HepG2 (cell line): ENCODE results near the gene CPVL. TPM values are rescaled to one million over a fixed set of nuclear protein-coding genes. Genes with fewer than 3 reads are reported as not detected.

Source experiments
- BCL3 ChIP-seq: sonication (generic); formaldehyde crosslinking; IDR thresholded peaks from 2 replicates; pipeline ENCODE4 v1.5.1; 2020; ENCODE audit warnings: mild to moderate bottlenecking, missing genetic modification reagents, moderate library complexity
- EEA1 ChIP-seq: sonication (generic); formaldehyde crosslinking; IDR thresholded peaks from 2 replicates; pipeline ENCODE4 v1.5.1; 2020; ENCODE audit warnings: mild to moderate bottlenecking, missing genetic modification reagents, borderline replicate concordance
- ESRRA ChIP-seq: sonication (generic); formaldehyde crosslinking; IDR thresholded peaks from 2 replicates; pipeline ENCODE4 v1.5.1; 2020; ENCODE audit warnings: mild to moderate bottlenecking, low read depth, missing genetic modification reagents
- FOXC1 ChIP-seq: sonication (generic); formaldehyde crosslinking; IDR thresholded peaks from 2 replicates; pipeline ENCODE4 v1.8.0; 2022; ENCODE audit warnings: mild to moderate bottlenecking, missing genetic modification reagents, borderline replicate concordance
- KLF6 ChIP-seq: IDR thresholded peaks from 2 replicates; pipeline ENCODE4 v1.8.0; 2016; ENCODE audit warnings: missing biosample characterization, missing genetic modification reagents
- NAIF1 ChIP-seq: sonication (generic); formaldehyde crosslinking; IDR thresholded peaks from 2 replicates; pipeline ENCODE4 v1.5.0; 2020; ENCODE audit warnings: mild to moderate bottlenecking, missing genetic modification reagents, borderline replicate concordance
- NFE2L1 ChIP-seq: sonication (generic); formaldehyde crosslinking; IDR thresholded peaks from 2 replicates; pipeline ENCODE4 v1.4.0; 2020; ENCODE audit warnings: missing genetic modification reagents, mild to moderate bottlenecking, borderline replicate concordance
- NR2F2 ChIP-seq: IDR thresholded peaks from 2 replicates; pipeline ENCODE4 v1.6.1; 2012; ENCODE audit warnings: low read depth, inconsistent platforms, borderline replicate concordance
- PAF1 ChIP-seq: IDR thresholded peaks from 2 replicates; pipeline ENCODE4 v1.6.1; 2016; ENCODE audit warnings: missing genetic modification reagents, missing compliant biosample characterization
- PRDM15 ChIP-seq: sonication (generic); formaldehyde crosslinking; IDR thresholded peaks from 2 replicates; pipeline ENCODE4 v1.4.0; 2020; ENCODE audit warnings: missing genetic modification reagents
- RARA ChIP-seq: IDR thresholded peaks from 2 replicates; pipeline ENCODE4 v1.6.1; 2016; ENCODE audit warnings: missing genetic modification reagents, missing compliant biosample characterization
- SRSF9 ChIP-seq: fragments of 200-400 bp; formaldehyde crosslinking; IDR thresholded peaks from 2 replicates; pipeline ENCODE4 v1.6.1; 2018; ENCODE audit warnings: borderline replicate concordance, mild to moderate bottlenecking, low read depth, low read length; ENCODE audit not compliant: insufficient read depth, poor library complexity, severe bottlenecking
- TSC22D2 ChIP-seq: sonication (generic); formaldehyde crosslinking; IDR thresholded peaks from 2 replicates; pipeline ENCODE4 v1.5.1; 2020; ENCODE audit warnings: missing genetic modification reagents, mild to moderate bottlenecking, borderline replicate concordance
- ZBTB39 ChIP-seq: sonication (generic); formaldehyde crosslinking; IDR thresholded peaks from 2 replicates; pipeline ENCODE4 v1.5.0; 2020; ENCODE audit warnings: missing genetic modification reagents
- ZNF253 ChIP-seq: sonication (generic); formaldehyde crosslinking; IDR thresholded peaks from 2 replicates; pipeline ENCODE4 v1.8.0; 2022; ENCODE audit warnings: mild to moderate bottlenecking, missing genetic modification reagents, borderline replicate concordance
- ZNF335 ChIP-seq: sonication (generic); formaldehyde crosslinking; IDR thresholded peaks from 2 replicates; pipeline ENCODE4 v1.4.0; 2020; ENCODE audit warnings: missing genetic modification reagents
- ZNF441 ChIP-seq: sonication (generic); formaldehyde crosslinking; IDR thresholded peaks from 2 replicates; pipeline ENCODE4 v1.7.0; 2021; ENCODE audit warnings: missing genetic modification reagents, borderline replicate concordance
- ZNF607 ChIP-seq: sonication (generic); formaldehyde crosslinking; IDR thresholded peaks from 2 replicates; pipeline ENCODE4 v1.5.1; 2020; ENCODE audit warnings: missing genetic modification reagents, mild to moderate bottlenecking, borderline replicate concordance
- ZNF7 ChIP-seq: IDR thresholded peaks from 2 replicates; pipeline ENCODE4 v1.6.1; 2016; ENCODE audit warnings: missing biosample characterization, missing genetic modification reagents
- ZNF879 ChIP-seq: sonication (generic); formaldehyde crosslinking; IDR thresholded peaks from 2 replicates; pipeline ENCODE4 v1.8.1; 2023; ENCODE audit warnings: missing genetic modification reagents
- polyA plus RNA-seq, 8 experiments: library from polyadenylated mRNA; depleted of rRNA in 3 of 8; stranded (reverse) in 7 of 8; unstranded in 1 of 8; fragments of >200 nt; fragmentation: Illumina TruSeq in 4 of 8; extraction: Trizol in 4 of 8; gene quantifications; 2 replicates each; pipeline versions ENCODE4 v1.2.1 to v1.2.3, GENCODE V29; 2011 to 2016; ENCODE audit warnings: low read depth in 4 of 8, missing spikeins in 1 of 8, mixed read lengths in 1 of 8; ENCODE audit not compliant: insufficient read depth in 1 of 8
- total RNA-seq, 5 experiments: library from RNA; depleted of rRNA; stranded (reverse); fragments of >200 nt; fragmentation: Illumina TruSeq; extraction: Trizol; gene quantifications; 2 replicates each; pipeline ENCODE4 v1.2.3, GENCODE V29; 2016; ENCODE audit warnings: low read depth in 1 of 5

CPVL gene
- total and polyA plus RNA-seq, 2 of the 13 experiments (the other 11 are each of a cell fraction or from before 2014, with no cell fraction given) = 59.2 to 294 TPM

DNA sequence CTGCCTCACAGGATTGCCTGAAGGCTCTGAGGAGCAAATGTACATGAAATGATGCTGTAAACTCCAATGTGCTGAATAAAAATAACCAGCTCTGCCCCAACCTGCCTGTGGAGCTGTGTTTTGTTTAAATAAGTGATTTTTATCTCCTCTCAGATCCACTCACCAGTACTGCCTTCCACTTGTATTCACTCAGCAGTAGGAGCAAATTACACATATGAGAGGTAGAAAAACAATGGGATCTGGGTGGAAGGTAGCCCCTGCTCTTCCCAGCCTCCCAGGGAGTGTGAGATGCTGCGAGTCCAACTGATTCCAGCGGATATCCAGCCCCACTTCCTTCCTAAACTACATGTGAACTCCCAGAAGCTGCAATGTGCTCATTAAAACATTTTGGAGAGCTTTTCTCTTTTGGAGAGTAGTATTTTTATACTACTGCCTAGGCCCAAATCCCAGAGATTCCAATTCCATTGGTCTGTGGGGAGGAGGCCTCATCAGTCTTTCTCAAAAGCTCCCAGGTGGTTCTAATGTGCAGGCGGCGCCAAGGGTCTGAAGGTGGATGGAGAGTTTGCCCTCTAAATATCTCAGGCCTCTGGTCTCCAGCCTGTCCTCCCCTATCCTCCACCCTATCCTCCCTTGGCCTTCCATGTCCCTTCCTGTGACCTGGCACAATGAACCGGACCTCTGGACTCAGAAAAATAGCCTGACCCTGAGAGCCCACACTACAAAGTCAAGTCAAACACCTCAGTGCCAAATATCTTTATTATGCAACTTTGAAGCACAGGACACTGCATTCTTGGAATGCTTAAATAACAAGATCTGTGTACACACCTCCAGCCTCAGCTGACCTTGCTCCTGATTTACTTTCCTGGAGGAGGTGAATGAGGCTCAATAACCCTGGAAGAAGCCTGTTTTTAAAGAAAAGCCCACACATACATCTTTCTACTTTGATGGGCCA, 46.2 kb downstream of the CPVL start (continued):
- TF ChIP-seq ZNF607 (CRISPR knock-in tag) = no peak
- TF ChIP-seq ZNF7 (CRISPR knock-in tag) = peak; percentile 15; the same call in 1 of the 2 replicates
- peak; percentile 93; the same call in 1 of the 2 replicates for TF ChIP-seq ZBTB39 (CRISPR knock-in tag)
- TF ChIP-seq ZNF879 = no peak
- TF ChIP-seq KLF6 (CRISPR knock-in tag) = no peak
- TF ChIP-seq ZNF335 (CRISPR knock-in tag) = no peak
- TF ChIP-seq ZNF441 = no peak
- no peak for TF ChIP-seq PRDM15 (CRISPR knock-in tag)
- no peak for TF ChIP-seq SRSF9
- no peak for TF ChIP-seq EEA1 (CRISPR knock-in tag)
- no peak for TF ChIP-seq BCL3
- peak; percentile 99 for TF ChIP-seq RARA (CRISPR knock-in tag)
- TF ChIP-seq PAF1 = no peak
- peak; percentile 94 for TF ChIP-seq NR2F2
- TF ChIP-seq ZNF253 (CRISPR knock-in tag) = no peak
- peak; percentile 97 for TF ChIP-seq ESRRA (CRISPR knock-in tag)
- 0 out of 2 replicates have a peak, but pooled peaks have one; percentile 72 for TF ChIP-seq TSC22D2 (CRISPR knock-in tag)
- TF ChIP-seq NFE2L1 (CRISPR knock-in tag) = no peak
- TF ChIP-seq NAIF1 (CRISPR knock-in tag) = no peak
- TF ChIP-seq FOXC1 (CRISPR knock-in tag) = peak; percentile 66; the same call in 1 of the 2 replicates
